Colonic mucosa (tissue), 4 donors: ENCODE data around the gene FHOD3. TPM values are rescaled to one million over a fixed set of nuclear protein-coding genes. Genes with fewer than 3 reads are reported as not detected.

ENCODE experiments used
- DNase-seq: peaks from one replicate; pipeline ENCODE4 v3.0.0-alpha.2; 2020
- H3K27ac ChIP-seq: fragments of 200-600 bp; one replicate; pipeline ENCODE4 v1.8.0; 2021
- H3K27me3 ChIP-seq: fragments of 200-600 bp; one replicate; pipeline ENCODE4 v1.8.0; 2021
- H3K36me3 ChIP-seq: fragments of 200-600 bp; one replicate; pipeline ENCODE4 v1.8.0; 2021
- H3K4me1 ChIP-seq: fragments of 200-600 bp; one replicate; pipeline ENCODE4 v1.8.0; 2021; ENCODE audit warnings: mild to moderate bottlenecking
- H3K4me3 ChIP-seq: fragments of 200-600 bp; one replicate; pipeline ENCODE4 v1.8.0; 2021
- H3K9ac ChIP-seq, 2 donors: one replicate each; pipeline ENCODE4 v1.7.0; 2013; ENCODE audit warnings: control low read depth in 2 of 2, low read depth in 2 of 2, low read length in 2 of 2
- H3K9me3 ChIP-seq: fragments of 200-600 bp; one replicate; pipeline ENCODE4 v1.8.0; 2021
- CTCF ChIP-seq: fragments of 200-600 bp; IDR thresholded peaks from one replicate; pipeline ENCODE4 v1.8.0; 2022; ENCODE audit warnings: antibody characterized with exemption, mild to moderate bottlenecking
- intact Hi-C: fragments of 100-400 bp; cut with DNase I; formaldehyde crosslinking; loops from one replicate; pipeline ENCODE4 v1.14.1; 2022
- total RNA-seq, 2 donors: library from RNA; stranded (reverse); fragmentation: NEBNext Ultra II Directional in 1 of 2; extraction: Animal tissue kit (Norgen Biotek cat#: 25700) in 1 of 2; gene quantifications; one replicate each; pipeline ENCODE4 v1.2.1, GENCODE V29; 2021
- donor health status: healthy.
- donor health status: DM: no; HTN: no; CAD: no.
- donor health status: DM: no; HTN: no; CAD: no.

The FHOD3 gene
- total RNA-seq, 2 donors from 2014 or later = 2.5 to 4.1 TPM

DNA sequence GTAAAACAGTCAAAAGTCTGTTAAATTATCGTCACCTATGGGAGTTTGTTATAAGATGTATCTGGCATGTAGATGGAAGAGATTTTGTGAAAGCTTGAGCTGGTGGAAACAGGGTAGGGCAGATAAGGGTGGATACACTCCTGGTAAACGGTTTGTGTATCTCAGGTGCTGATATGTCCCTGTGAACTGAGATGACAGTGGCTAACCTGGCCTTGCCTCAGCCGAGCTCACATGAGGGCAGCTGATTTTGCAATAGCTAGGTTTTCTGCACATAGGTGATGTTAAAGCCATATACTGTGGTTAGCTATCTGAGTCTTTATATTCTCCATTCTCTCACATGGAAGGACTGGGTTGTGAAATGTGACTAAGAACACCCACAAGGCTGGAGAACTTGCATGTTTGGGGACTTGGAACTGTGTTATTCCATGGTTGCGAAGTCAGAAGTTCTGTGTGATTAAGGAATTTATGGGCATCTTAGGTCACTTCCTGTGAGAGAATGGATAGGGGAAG is 326.2 kb downstream of the FHOD3 start:
- H3K36me3 ChIP-seq = no peaks in the 10 kb centered on the region
- no peaks in the 10 kb centered on the region for H3K27me3 ChIP-seq
- intact Hi-C loops = no loop called here
- H3K4me1 ChIP-seq = no peaks in the 10 kb centered on the region
- H3K9me3 ChIP-seq = no peaks in the 10 kb centered on the region
- no peak overlapping the region for H3K27ac ChIP-seq
- no peak overlapping the region for H3K4me3 ChIP-seq
- no peak for DNase-seq
- no peak for TF ChIP-seq CTCF
- no peak overlapping the region for H3K9ac ChIP-seq

GRCh38 chr18:36624451-36625167 is 327.1 kb downstream of the FHOD3 start:
- Histone ChIP-seq H3K4me1 (no peaks in the 10 kb centered on the region), H3K36me3 (no peaks in the 10 kb centered on the region), H3K27ac (no peak overlapping the region), H3K9me3 (no peaks in the 10 kb centered on the region), H3K27me3 (no peaks in the 10 kb centered on the region), H3K9ac (no peak overlapping the region), H3K4me3 (no peak overlapping the region)
- TF ChIP-seq CTCF = no peak
- DNase-seq = no peak
- intact Hi-C loops = no loop called here

DNA sequence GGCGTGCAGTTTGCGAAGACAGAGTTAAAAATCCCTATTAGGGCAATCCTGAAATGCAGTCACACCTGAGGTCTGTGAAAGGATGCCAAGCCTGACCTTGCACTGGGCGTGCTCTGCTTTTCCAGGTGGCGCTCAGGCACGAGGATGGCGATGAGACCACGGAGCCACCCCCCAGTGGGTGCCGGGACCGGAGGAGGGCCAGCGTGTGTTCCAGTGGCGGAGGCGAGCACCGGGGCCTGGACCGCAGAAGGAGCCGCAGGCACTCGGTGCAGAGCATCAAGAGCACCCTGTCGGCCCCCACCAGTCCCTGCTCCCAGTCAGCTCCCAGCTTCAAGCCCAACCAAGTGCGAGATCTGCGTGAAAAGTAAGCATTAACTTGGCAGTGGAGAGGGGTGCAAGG is 327.9 kb downstream of the FHOD3 start:
- H3K4me3 ChIP-seq = no peak overlapping the region
- H3K4me1 ChIP-seq = no peaks in the 10 kb centered on the region
- H3K36me3 ChIP-seq = no peaks in the 10 kb centered on the region
- intact Hi-C loops = no loop called here
- no peak overlapping the region for H3K9ac ChIP-seq
- no peak for DNase-seq
- TF ChIP-seq CTCF = no peak
- H3K27me3 ChIP-seq = no peaks in the 10 kb centered on the region
- no peak overlapping the region for H3K27ac ChIP-seq
- no peaks in the 10 kb centered on the region for H3K9me3 ChIP-seq

DNA sequence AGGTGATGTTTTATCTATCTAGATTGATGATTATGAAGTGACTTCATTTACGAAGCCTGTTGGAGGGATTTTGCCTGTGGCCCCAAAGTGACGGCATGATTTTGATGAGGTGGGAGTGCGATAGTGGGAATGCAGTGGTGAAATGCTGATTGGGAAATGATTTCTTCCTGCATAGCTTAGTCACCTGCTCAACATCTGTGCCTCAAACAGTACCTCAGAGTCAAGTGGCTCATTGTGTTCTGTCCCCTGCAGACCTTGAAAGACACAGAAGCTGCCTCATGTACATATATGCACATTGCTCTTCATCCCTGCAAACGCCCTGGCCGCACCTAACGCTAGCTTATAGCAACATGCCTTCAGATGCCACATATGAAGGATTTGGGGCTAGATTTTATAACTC is 330.1 kb downstream of the FHOD3 start:
- H3K27me3 ChIP-seq = no peaks in the 10 kb centered on the region
- H3K9me3 ChIP-seq = no peaks in the 10 kb centered on the region
- no peaks in the 10 kb centered on the region for H3K36me3 ChIP-seq
- H3K4me1 ChIP-seq = no peaks in the 10 kb centered on the region
- no peak overlapping the region for H3K27ac ChIP-seq
- TF ChIP-seq CTCF = no peak
- intact Hi-C loops = no loop called here
- no peak overlapping the region for H3K9ac ChIP-seq
- H3K4me3 ChIP-seq = no peak overlapping the region
- no peak for DNase-seq

- Histone ChIP-seq H3K36me3 (no peaks in the 10 kb centered on the region), H3K27me3 (no peaks in the 10 kb centered on the region), H3K9ac (no peak overlapping the region), H3K4me1 (no peaks in the 10 kb centered on the region), H3K9me3 (no peaks in the 10 kb centered on the region), H3K27ac (peak overlapping the region; percentile 24), H3K4me3 (no peak overlapping the region)
- no peak for TF ChIP-seq CTCF
- DNase-seq = no peak
- intact Hi-C loops = no loop called here
Measured at GRCh38 chr18:36628435-36629137, 331.1 kb downstream of the FHOD3 start.
